ENCODE measurements around the gene DEAF1. TPM values are rescaled to one million over a fixed set of nuclear protein-coding genes. Genes with fewer than 3 reads are reported as not detected.
"Not testable (repeated sequence)": the region's sequence is repeated elsewhere in the genome, so short reads cannot be mapped to it uniquely, and the experiment has no call there.

DEAF1 gene
- total RNA-seq, 1 experiment from 2014 or later: 139 TPM

GRCh38 chr11:701741-702461, 6.9 kb upstream of the DEAF1 start:
- no peak for DNase-seq (ENCODE audit: low spot score)

GRCh38 chr11:699753-700152, 4.7 kb upstream of the DEAF1 start:
- DNase-seq (ENCODE audit: low spot score): no peak

DNA sequence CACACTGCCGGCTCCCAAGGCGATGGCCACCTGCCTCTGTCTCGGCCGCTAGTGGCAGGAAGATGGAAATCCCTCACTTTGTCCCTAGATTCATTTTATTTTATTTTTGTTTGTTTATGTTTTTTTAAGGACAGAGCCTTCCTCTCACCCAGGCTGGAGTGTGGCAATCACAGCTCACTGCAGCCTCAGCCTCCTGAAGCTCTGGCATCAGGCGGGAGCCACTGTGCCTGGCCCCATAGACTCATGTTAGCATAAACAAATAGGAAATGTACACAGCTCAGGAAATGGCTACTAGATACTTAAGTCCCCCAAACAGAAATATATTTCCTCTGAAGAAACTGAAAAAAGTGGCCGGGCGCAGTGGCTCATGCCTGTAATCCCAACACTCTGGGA, 4.1 kb upstream of the DEAF1 start:
- no peak for DNase-seq (ENCODE audit: low spot score)

GRCh38 chr11:698493-699115, 3.6 kb upstream of the DEAF1 start:
- DNase-seq (ENCODE audit: low spot score): no peak

DNA sequence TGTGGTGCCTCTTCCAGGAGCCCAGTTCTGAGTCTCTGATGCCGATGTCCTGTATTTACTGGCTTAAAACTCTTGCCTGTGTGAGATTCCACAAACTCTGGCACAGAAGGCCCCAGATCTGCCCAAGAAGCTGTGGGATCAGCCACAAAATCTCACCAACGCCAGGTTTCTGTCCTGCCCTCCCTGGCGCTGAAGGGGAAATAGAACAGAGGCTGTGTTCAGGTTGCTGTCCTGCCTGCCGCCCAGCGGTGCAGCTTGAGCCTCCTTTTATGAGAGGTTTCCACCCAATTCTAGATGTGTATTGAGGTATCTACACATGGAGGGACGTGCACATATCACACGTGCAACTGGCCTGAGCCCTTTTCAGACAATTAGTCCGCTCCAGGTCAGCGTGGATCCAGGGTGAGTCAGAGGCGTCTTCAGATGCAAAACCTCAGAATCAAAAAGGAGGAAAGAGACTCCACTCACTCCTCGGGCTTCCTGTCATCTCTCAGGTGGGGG, 2.8 kb upstream of the DEAF1 start:
- DNase-seq (ENCODE audit: low spot score): no peak

DNA sequence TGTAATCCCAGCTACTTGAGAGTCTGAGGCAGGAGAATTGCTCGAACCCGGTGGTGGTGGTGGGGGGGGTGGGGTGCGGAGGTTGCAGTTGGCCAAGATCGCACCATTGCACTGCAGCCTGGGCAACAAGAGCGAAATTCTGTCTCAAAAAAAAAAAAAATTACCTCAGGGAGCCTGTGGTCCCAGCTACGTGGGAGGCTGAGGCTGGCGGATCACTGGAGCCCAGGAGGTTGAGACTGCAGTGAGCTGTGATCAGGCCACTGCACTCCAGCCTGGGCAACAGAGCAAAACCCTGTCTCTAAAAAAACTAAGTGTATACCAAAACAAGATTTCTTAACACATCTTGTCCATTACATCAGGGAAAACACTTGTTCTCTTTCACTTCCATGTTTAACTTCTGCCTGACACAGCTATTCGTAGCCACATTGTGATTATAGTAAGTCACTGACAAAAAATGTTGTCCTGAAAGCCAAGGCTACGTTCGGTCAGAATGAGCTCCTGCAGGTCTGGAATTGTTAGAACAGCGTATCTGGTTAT, 2.0 kb upstream of the DEAF1 start:
- DNase-seq (ENCODE audit: low spot score): peak; percentile 28

DNA sequence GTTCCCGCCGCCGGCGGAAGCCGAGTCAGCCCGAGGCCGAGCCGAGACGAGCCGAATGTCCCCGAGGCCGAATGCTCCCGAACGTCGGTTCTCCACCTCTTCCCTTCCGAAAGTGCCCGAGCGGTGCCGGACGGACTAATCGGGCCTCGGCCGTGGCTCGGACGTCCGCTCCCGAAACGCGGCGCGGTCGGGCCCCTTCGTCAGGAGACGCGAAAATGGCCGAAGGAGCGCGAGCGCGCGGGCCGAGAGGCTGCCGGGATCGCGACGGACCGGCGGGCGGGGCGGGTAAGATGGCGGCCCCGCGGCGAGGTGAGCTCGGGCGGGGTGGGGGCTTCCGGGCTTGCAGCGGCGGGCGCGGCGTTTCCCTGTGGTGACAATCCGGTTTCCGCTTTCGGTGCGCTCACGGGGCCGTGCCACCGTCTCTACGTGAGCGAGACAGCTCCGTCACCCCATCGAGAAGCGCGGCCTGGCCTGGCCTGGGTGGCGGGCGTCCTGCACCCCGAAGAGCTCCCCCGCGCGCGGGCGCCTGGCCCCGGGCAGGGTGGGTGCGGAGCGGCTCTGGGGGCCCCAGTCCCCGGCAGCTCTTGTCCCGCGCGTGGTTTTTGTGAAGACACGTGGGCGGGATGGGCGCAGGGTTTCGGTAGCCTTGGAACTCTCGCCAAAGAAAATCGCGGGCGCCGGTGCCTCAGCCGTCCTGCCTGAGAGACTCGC, 671 bp upstream of the DEAF1 start, which contains the start of gene TMEM80:
TMEM80 (plus strand) TSS at position 279 of the 711 bp plus-strand sequence; CDS start at position 291, 12 bp downstream.
- DNase-seq (ENCODE audit: low spot score): peak; percentile 99

DNA sequence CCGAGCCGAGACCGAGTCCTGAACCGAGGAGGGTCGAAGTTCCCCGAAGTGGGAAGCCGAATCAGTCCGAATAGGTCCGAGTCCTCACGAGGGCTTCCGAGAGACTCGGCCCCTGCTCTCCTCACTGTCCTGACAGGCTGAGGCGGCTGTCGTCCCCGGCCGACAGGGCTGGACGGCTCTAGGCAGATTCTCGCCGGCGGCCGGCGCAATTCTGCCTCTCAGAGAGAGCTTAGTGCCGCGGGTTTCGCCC, 191 bp upstream of the DEAF1 start:
- DNase-seq (ENCODE audit: low spot score): no peak

DNA sequence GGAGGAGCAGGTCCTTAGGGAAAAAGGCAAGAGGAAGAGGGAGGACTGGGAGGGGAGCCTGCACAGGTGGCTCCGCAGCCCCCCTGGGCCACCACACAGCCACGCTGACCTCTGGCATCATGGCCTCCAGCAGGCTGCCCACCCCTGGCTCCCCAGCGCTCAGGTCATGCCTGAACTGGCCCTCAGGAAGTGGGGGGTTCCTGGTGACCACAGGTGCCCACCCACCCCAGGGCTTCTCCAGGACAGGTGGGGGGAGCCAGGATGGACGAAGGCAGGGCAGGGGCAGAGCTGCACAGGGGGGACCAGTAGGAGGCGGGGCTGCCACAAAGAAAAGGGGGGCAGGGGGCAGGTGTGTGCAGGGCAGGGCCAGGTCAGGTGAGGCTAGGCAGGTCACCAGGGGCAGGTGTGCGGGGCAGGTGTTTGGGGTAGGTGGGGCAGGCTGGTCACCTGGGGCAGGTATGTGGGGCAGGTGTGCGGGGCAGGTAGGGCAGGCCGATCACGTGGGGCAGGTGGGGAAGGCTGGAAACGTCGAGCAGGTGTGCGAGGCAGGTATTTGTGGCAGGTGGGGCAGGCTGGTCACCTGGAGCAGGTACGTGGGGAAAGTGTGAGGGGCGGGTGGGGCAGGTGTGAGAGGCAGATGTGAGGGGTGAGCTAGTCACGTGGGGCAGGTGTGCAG, 997 bp downstream of the DEAF1 start:
- no peak for DNase-seq (ENCODE audit: low spot score)

GRCh38 chr11:693415-693831, 1.6 kb downstream of the DEAF1 start:
- peak; percentile 20 for DNase-seq (ENCODE audit: low spot score)

DNA sequence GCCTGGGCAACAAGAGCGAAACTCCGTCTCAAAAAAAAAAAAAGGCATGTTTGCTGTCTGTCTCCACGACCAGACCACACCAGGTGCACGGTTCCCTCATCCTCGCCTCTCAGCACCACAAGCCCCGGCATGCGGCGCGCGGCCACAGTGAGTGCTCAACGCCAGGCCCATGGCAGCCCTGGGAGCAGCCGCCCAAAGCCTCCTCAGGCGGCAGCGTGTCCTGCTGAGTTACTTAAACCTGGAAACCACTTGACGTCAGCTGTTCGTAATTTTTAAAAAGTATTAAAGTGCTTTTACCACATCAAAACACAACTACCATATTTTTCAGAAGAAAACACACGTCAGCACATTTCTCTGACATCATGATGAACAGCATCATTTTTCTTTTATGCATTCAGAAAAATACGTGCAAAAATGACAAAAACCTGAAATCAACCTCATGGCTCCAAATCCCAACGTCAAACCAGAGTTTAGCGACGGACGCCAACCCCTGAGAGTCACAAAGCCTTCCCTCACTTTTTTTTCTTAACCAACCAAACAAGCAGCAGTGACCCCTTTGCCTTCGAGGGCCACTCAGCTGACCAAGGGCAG, 2.1 kb downstream of the DEAF1 start:
- no peak for DNase-seq (ENCODE audit: low spot score)

GRCh38 chr11:691710-692590, 3.1 kb downstream of the DEAF1 start:
- no peak for DNase-seq (ENCODE audit: low spot score)

DNA sequence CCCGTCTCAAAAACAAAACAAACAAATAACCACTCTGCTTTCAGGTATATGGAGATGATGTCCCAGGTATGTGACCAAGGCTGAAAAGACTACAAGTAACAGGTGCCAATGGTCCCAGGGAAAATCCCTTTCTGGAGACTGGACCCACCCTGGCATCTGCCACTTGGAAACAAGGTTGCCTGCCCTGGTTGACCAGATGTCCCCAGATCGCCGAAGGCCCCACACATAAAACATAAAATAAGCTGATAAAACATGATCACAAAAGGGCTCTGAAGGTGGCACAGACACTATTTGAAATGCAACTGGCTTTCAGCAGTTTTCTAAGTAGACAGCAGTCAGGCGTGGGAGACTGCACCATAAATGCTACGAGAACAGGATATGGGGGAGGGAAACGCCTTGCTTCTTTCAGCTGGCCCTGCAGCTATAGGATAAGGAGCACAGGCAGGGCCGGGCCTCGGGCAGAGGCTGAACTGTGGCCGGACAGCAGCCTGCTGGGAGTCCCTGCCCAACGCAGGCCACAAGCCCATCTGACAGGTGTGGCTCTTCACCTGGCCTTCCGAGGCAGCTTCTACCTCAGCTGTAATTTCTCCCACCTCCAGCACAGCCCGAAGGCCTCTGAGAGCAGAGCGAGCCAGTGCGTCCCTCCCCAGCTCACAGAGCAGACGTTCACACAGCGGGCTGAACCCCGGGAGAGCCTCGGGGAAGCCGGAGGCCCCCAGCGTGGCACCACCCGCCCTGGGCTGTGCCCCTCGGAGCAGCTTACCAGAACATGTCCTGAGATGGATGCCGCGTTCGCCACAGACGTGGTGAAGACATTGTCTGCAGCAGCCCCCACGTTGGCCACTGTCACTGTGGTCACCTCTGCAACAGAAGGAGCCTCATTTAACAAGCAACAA, 4.0 kb downstream of the DEAF1 start:
- DNase-seq (ENCODE audit: low spot score): no peak

GRCh38 chr11:690244-690643, 4.8 kb downstream of the DEAF1 start:
- not testable (repeated sequence) for DNase-seq (ENCODE audit: low spot score)

- DNase-seq (ENCODE audit: low spot score): no peak
Observed at GRCh38 chr11:689625-690024, 5.4 kb downstream of the DEAF1 start.

DNA sequence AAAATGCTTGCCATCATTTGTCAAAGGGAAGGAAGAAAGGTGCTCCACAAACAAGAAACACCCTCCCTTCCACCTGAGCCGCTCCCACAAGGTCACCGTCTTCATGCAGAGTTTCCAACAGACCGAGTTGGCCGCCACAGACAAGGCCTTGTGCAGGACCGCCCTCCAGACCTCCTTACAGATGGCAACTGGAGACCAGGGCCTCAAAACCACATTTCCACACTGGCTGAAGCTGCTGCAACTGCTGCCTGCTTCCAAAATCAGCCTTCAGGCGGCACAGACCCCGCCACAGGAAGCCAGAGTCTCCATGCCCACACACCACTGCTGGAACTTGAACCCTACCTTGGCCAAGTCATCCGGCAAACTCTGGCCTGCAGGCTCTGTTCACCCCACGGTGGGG, 6.3 kb downstream of the DEAF1 start:
- DNase-seq (ENCODE audit: low spot score): no peak

DNA sequence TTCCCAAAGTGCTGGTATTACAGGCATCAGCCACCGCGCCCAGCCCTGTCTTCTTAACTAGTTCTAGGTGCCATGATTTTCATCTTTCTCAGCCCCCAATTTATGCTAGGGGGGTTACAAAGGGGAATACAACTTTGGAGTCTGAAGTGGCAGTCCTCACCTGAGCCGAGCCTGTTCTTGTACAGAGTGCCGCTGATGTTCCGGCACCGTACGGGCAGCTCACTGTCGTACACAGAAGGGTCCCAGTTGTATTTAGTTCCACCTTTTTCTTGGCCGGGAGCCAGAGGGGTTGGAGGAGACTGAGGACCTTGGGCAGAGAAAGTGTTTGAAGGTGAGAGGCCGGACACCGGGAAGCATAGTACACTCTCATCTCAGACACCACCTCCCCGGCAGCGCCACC, 7.3 kb downstream of the DEAF1 start:
- no peak for DNase-seq (ENCODE audit: low spot score)

GRCh38 chr11:686451-687243, 8.4 kb downstream of the DEAF1 start:
- no peak for DNase-seq (ENCODE audit: low spot score)

- DNase-seq (ENCODE audit: low spot score): no peak
Observed at GRCh38 chr11:680970-681369, 14.1 kb downstream of the DEAF1 start.
